Endothelial cell of umbilical vein (primary cell): ENCODE measurements around the gene CDC42. TPM values are rescaled to one million over a fixed set of nuclear protein-coding genes. Genes with fewer than 3 reads are reported as not detected.

Experiments
- BruUV-seq: library from RNA; stranded (reverse); fragments of 400-500 nt; replicated peaks from 2 replicates; lab custom pipeline; 2021; lab: Mats Ljungman, UMichigan
- CTCF ChIA-PET: fragments of 300-600, 350-600 bp; sonication (Branson Sonifier 250); formaldehyde crosslinking; loops from one replicate; lab custom pipeline; 2021; ENCODE audit warnings: antibody characterized with exemption, inconsistent platforms; lab: Charles Lee
- POLR2A ChIA-PET: fragments of 300-600, 350-600 bp; sonication (Branson Sonifier 250); formaldehyde crosslinking; loops from one replicate; lab custom pipeline; 2021; ENCODE audit warnings: antibody characterized with exemption, inconsistent platforms; lab: Charles Lee
- DNase-seq: peaks from one replicate; pipeline ENCODE4 v3.0.0-alpha.2; 2011; ENCODE audit warnings: low read depth, low spot score
- FAIRE-seq: peaks from 2 replicates; lab custom pipeline; 2011; peaks lifted over from hg19 to GRCh38; lab: Jason Lieb, UNC
- H2AFZ ChIP-seq: 2 replicates; pipeline ENCODE4 v1.6.0; 2012; ENCODE audit warnings: low read depth, low read length, control low read depth, inconsistent platforms
- H3K27ac ChIP-seq: 2 replicates; pipeline ENCODE4 v1.5.1; 2011; ENCODE audit warnings: low read depth, mild to moderate bottlenecking, control low read depth, low read length, moderate library complexity; ENCODE audit not compliant: insufficient read depth
- H3K27me3 ChIP-seq, 2 experiments: 2 replicates each; pipeline versions ENCODE4 v1.6.0 to v1.6.1; 2011; ENCODE audit warnings: low read length in 2 of 2, mixed read lengths in 1 of 2; ENCODE audit not compliant: control insufficient read depth in 2 of 2, insufficient read depth in 2 of 2
- H3K36me3 ChIP-seq, 2 experiments: 2 replicates in 1 of 2; 3 replicates in 1 of 2; pipeline ENCODE4 v1.5.1; 2011; ENCODE audit warnings: low read length in 2 of 2, mild to moderate bottlenecking in 1 of 2, moderate library complexity in 1 of 2; ENCODE audit not compliant: control insufficient read depth in 2 of 2, insufficient read depth in 2 of 2; ENCODE audit errors: extremely low read depth in 1 of 2
- H3K4me1 ChIP-seq: 3 replicates; pipeline ENCODE4 v1.5.1; 2011; ENCODE audit warnings: mild to moderate bottlenecking, low read length; ENCODE audit not compliant: control insufficient read depth, insufficient read depth; ENCODE audit errors: extremely low read depth
- H3K4me2 ChIP-seq: 2 replicates; pipeline ENCODE4 v1.6.1; 2011; ENCODE audit warnings: low read length, control low read depth, mixed read lengths; ENCODE audit not compliant: insufficient read depth
- H3K4me3 ChIP-seq, 3 experiments: fragments of 200-600 bp in 1 of 3; sonication (generic), shearing (Covaris generic) in 1 of 3; replicated peaks in 1 of 3; 2 replicates each; pipeline ENCODE4 v1.5.1; 2011 to 2016; ENCODE audit warnings: control low read depth in 3 of 3, low read length in 3 of 3, mild to moderate bottlenecking in 2 of 3, inconsistent platforms in 1 of 3, low read depth in 1 of 3, moderate library complexity in 1 of 3; ENCODE audit not compliant: insufficient read depth in 1 of 3
- H3K79me2 ChIP-seq: 2 replicates; pipeline ENCODE4 v1.6.0; 2012; ENCODE audit warnings: low read length, inconsistent platforms; ENCODE audit not compliant: control insufficient read depth, insufficient read depth
- H3K9ac ChIP-seq: replicated peaks from 2 replicates; pipeline ENCODE3; 2011; ENCODE audit warnings: low read length, control low read depth; ENCODE audit not compliant: insufficient read depth; ENCODE audit errors: extremely low read depth
- H3K9me1 ChIP-seq: replicated peaks from 3 replicates; pipeline ENCODE4 v1.6.0; 2011; ENCODE audit warnings: mild to moderate bottlenecking, low read length; ENCODE audit not compliant: control insufficient read depth, insufficient read depth; ENCODE audit errors: extremely low read depth
- H3K9me3 ChIP-seq: replicated peaks from 2 replicates; pipeline ENCODE4 v1.5.1; 2012; ENCODE audit warnings: low read length, inconsistent platforms; ENCODE audit not compliant: control insufficient read depth, insufficient read depth
- H4K20me1 ChIP-seq: replicated peaks from 2 replicates; pipeline ENCODE3; 2011; ENCODE audit warnings: mild to moderate bottlenecking, low read length; ENCODE audit not compliant: control insufficient read depth, insufficient read depth; ENCODE audit errors: extremely low read depth
- CTCF ChIP-seq, 2 donors: IDR thresholded peaks; 1 replicate in 1 of 2; 2 replicates in 1 of 2; pipeline ENCODE4 v1.5.1; 2011; ENCODE audit warnings: low read length in 2 of 2, mild to moderate bottlenecking in 2 of 2, moderate library complexity in 2 of 2, control low read depth in 1 of 2, inconsistent platforms in 1 of 2, low read depth in 1 of 2; ENCODE audit not compliant: insufficient read depth in 1 of 2; ENCODE audit errors: extremely low read depth in 1 of 2
- EZH2 ChIP-seq: IDR thresholded peaks from 2 replicates; pipeline ENCODE4 v1.6.1; 2012; ENCODE audit warnings: borderline replicate concordance, low read depth, mild to moderate bottlenecking, moderate library complexity, low read length, inconsistent platforms; ENCODE audit not compliant: severe bottlenecking
- FOS ChIP-seq: IDR thresholded peaks from 2 replicates; pipeline ENCODE4 v1.6.1; 2011; ENCODE audit warnings: mild to moderate bottlenecking, low read length, moderate library complexity, borderline replicate concordance; ENCODE audit not compliant: insufficient read depth
- GATA2 ChIP-seq: IDR thresholded peaks from 2 replicates; pipeline ENCODE4 v1.7.0; 2011; ENCODE audit warnings: low read depth, mild to moderate bottlenecking, moderate library complexity, mixed read lengths, low read length; ENCODE audit not compliant: insufficient read length, insufficient read depth
- JUN ChIP-seq: IDR thresholded peaks from 2 replicates; pipeline ENCODE4 v1.6.1; 2011; ENCODE audit warnings: borderline replicate concordance, low read depth; ENCODE audit not compliant: insufficient read length, insufficient read depth
- MAX ChIP-seq: IDR thresholded peaks from 2 replicates; pipeline ENCODE4 v1.6.1; 2011; ENCODE audit not compliant: insufficient read depth, insufficient read length
- MYC ChIP-seq: IDR thresholded peaks from one replicate; pipeline ENCODE4 v1.6.1; 2011; ENCODE audit warnings: mild to moderate bottlenecking, low read depth, low read length
- POLR2A ChIP-seq: IDR thresholded peaks from 2 replicates; pipeline ENCODE4 v1.6.1; 2012; ENCODE audit warnings: low read depth, mild to moderate bottlenecking, control low read depth, low read length
- POLR2AphosphoS5 ChIP-seq: IDR thresholded peaks from 2 replicates; pipeline ENCODE4 v1.6.1; 2012; ENCODE audit warnings: low read depth, mild to moderate bottlenecking, control low read depth, low read length, moderate library complexity; ENCODE audit not compliant: insufficient read depth
- dilution Hi-C: fragments of 300-500 bp; cut with MboI; formaldehyde crosslinking; loops from one replicate; pipeline ENCODE4 v1.15.0; 2019; ENCODE audit warnings: low sequenced_read_pairs; ENCODE audit not compliant: extremely low pct_ligation_motif_present
- intact Hi-C: fragments of 100-400 bp; cut with micrococcal nuclease; formaldehyde crosslinking; loops from one replicate; pipeline ENCODE4 v1.10.0; 2022
- polyA plus RNA-seq, 4 experiments: library from polyadenylated mRNA; depleted of rRNA in 3 of 4; stranded (reverse) in 3 of 4; unstranded in 1 of 4; fragments of >200 nt; gene quantifications; 2 replicates each; pipeline versions ENCODE4 v1.2.1 to v1.2.3, GENCODE V29; 2011 to 2012; ENCODE audit warnings: missing spikeins in 1 of 4
- total RNA-seq: library from RNA; stranded (reverse); gene quantifications from 2 replicates; pipeline ENCODE4 v1.2.3, GENCODE V29; 2021

CDC42 gene
- total and polyA plus RNA-seq, 2 donors (not counting 3 experiments of a cell fraction or from before 2014, with no cell fraction given): 199 to 381 TPM

GRCh38 chr1:22024485-22025367, 27.8 kb upstream of the CDC42 start:
- no peaks in the 10 kb centered on the region for H3K27me3 ChIP-seq
- DNase-seq: peak; percentile 88
- ChIA-PET CTCF (interaction anchor here (0.7 to 3.9 kb wide), 14 partner anchors 13 to 391 kb away, joined by 3 to 26 read pairs (median 4); partner anchors contain the start of gene CDC42), POLR2A (interaction anchor here (0.6 to 1.4 kb wide), 5 partner anchors 26 to 404 kb away, joined by 3 to 7 read pairs (median 3); partner anchors contain the start of gene CDC42)
- no peak for FAIRE-seq
- H3K4me1 ChIP-seq: peaks cover 12% of the 10 kb centered on the region
- no peaks in the 10 kb centered on the region for H3K9me1 ChIP-seq
- dilution Hi-C loops: no loop called here
- H4K20me1 ChIP-seq: no peaks in the 10 kb centered on the region
- intact Hi-C loops: loop anchor here (1.0 to 10.0 kb wide), 6 partner anchors 28 to 392 kb away; partner anchors contain the start of genes CDC42 and USP48
- peak overlapping the region; percentile 50 to 99 (median 77) for H3K4me3 ChIP-seq
- H3K36me3 ChIP-seq: no peaks in the 10 kb centered on the region
- peak overlapping the region; percentile 68 for H3K4me2 ChIP-seq
- H3K79me2 ChIP-seq: no peaks in the 10 kb centered on the region
- peak overlapping the region; percentile 84 for H2AFZ ChIP-seq
- TSS peak; percentile 79 for BruUV-seq
- H3K9ac ChIP-seq: peak overlapping the region; percentile 95
- H3K9me3 ChIP-seq: no peaks in the 10 kb centered on the region
- H3K27ac ChIP-seq: peak overlapping the region; percentile 90
- TF ChIP-seq POLR2A (no peak), FOS (peak; percentile 47), GATA2 (no peak), MYC (no peak), POLR2AphosphoS5 (no peak), MAX (no peak), EZH2 (no peak), CTCF (IDR thresholded peaks at IDR 0.05; ENCODE audit: extremely low read depth in 1 of 2, insufficient read depth in 1 of 2, low read depth in 1 of 2, low read length in 2 of 2) (peak in 1 of 2 donors; percentile 2), JUN (no peak)
